Activated CD4-positive, alpha-beta T cell treated with anti-CD3 and anti-CD28 coated beads for 36 hours (primary cell): Measurements from ENCODE around the gene ATP6V1C2. TPM values are rescaled to one million over a fixed set of nuclear protein-coding genes. Genes with fewer than 3 reads are reported as not detected.
"Not testable (repeated sequence)": the region's sequence is repeated elsewhere in the genome, so short reads cannot be mapped to it uniquely, and the experiment has no call there.

ENCODE experiments used
- ATAC-seq: fragments of 200-7000 bp; cut with Tn5 transposase; one replicate; pipeline ENCODE4 v1.10.0; 2021; ENCODE audit warnings: mild to moderate bottlenecking, moderate library complexity
- CTCF ChIA-PET: fragments of 350-600 bp; sonication (Branson Sonifier 250); formaldehyde crosslinking; loops from one replicate; lab custom pipeline; 2021; ENCODE audit warnings: antibody characterized with exemption; lab: Charles Lee
- POLR2A ChIA-PET: fragments of 350-600 bp; sonication (Branson Sonifier 250); formaldehyde crosslinking; loops from one replicate; lab custom pipeline; 2021; ENCODE audit warnings: antibody characterized with exemption, inconsistent platforms; lab: Charles Lee
- DNase-seq: peaks from one replicate; pipeline ENCODE4 v3.0.0-alpha.2; 2020
- H3K27ac Mint-ChIP-seq: one replicate; pipeline ENCODE4 v1.8.0; 2021; ENCODE audit warnings: mixed read lengths
- H3K27me3 Mint-ChIP-seq: one replicate; pipeline ENCODE4 v1.8.0; 2021; ENCODE audit warnings: mixed read lengths
- H3K36me3 Mint-ChIP-seq: one replicate; pipeline ENCODE4 v1.8.0; 2021; ENCODE audit warnings: low read depth, mixed read lengths
- H3K4me1 Mint-ChIP-seq: one replicate; pipeline ENCODE4 v1.8.0; 2021; ENCODE audit warnings: mixed read lengths
- H3K4me3 Mint-ChIP-seq: one replicate; pipeline ENCODE4 v1.8.0; 2021; ENCODE audit warnings: mild to moderate bottlenecking, moderate library complexity, mixed read lengths
- H3K9me3 Mint-ChIP-seq: one replicate; pipeline ENCODE4 v1.8.0; 2021; ENCODE audit warnings: low read depth, mixed read lengths
- intact Hi-C, 2 experiments: fragments of 100-400 bp; cut with DNase I in 1 of 2; cut with micrococcal nuclease in 1 of 2; formaldehyde crosslinking; loops; one replicate each; pipeline versions ENCODE4 v1.14.2 to v1.15.1; 2022 to 2024; cut with DNase I, micrococcal nuclease
- total RNA-seq, 2 experiments: library from RNA; stranded (reverse); gene quantifications; one replicate each; pipeline ENCODE4 v1.2.3, GENCODE V29; 2021

Gene ATP6V1C2
- total RNA-seq, 2 experiments from 2014 or later: not detected

DNA sequence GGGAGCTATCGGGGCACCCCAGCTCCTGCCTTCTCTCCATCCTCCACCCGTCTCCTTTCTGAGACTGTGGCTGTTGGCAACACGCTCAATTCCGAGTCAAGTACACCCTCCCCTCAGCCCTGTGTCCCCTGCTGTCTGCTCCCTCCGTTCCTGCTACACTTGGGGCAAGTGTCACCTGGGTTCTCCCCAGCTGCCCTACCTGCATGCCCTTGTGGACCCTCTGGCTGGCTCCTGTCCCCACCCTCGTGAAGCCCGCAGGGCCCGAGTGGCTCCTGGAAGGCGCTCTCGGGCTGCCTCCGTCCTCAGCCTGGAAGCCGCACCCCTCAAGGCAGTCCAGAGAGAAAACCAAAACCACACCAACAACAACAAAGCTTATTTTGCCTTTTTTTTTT lies 57.3 kb downstream of the ATP6V1C2 start:
- intact Hi-C loops: no loop called here
- ATAC-seq (peak; percentile 8), DNase-seq (no peak)
- Mint-ChIP-seq H3K27me3 (no peaks in the 10 kb centered on the region), H3K4me1 (no peaks in the 10 kb centered on the region), H3K36me3 (peaks cover 23% of the 10 kb centered on the region), H3K27ac (no peak overlapping the region), H3K9me3 (no peaks in the 10 kb centered on the region), H3K4me3 (no peak overlapping the region)
- CTCF ChIA-PET: no interaction called here
- POLR2A ChIA-PET: no interaction called here

DNA sequence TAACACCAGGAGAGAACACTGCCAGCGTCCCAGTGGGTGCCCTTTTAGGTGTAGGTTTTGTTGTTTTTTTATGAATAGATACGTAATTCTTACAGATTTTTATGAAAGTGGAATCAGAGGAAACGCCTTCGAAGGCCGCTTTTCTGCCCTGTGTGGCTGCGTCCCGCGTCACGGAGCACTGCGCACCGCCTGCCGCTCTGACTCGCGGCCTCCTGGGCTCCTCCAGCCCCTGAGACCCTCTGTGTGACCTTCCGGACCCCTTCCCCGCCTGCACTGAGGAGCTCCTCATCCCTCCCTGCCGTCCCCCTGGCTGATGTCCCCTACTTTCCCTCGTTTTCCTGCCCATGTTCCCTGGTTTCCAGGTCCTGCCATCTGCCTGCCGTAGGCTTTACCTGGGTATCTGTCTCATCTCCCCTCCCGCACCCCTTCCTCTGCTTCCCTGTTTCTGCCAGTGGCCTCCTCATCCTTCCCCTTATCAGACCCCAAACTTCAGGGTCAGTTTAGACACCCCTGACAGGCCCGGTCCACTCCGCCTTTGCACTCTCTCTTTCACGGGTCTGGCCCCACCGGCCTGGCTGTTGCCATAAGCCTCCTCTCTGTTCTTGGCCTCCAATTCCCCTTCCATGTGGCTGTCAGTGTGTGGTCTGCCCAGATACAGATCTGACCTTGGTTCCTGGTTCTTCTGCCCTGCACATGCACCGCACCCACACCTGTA lies 58.5 kb downstream of the ATP6V1C2 start:
- Mint-ChIP-seq H3K4me3 (no peak overlapping the region), H3K27ac (no peak overlapping the region), H3K36me3 (peaks cover 33% of the 10 kb centered on the region), H3K9me3 (no peaks in the 10 kb centered on the region), H3K4me1 (no peaks in the 10 kb centered on the region), H3K27me3 (no peaks in the 10 kb centered on the region)
- ATAC-seq (no peak), DNase-seq (no peak)
- ChIA-PET POLR2A (no interaction called here), CTCF (no interaction called here)
- intact Hi-C loops: no loop called here

DNA sequence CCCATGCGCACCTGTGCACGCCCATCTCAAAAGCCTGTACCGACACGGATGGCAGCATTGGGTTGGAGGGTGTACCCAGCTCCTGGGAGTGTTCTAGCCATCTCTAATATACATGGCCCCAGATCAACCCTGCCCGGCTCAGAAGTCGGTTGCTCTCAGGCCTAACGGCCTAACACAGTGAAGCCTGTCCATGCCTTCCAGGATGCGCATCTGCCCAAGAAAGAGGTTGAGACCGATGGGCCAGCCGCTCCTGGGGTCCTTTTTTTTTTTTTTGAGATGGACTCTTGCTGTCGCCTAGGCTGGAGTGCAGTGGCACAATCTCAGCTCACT lies 59.0 kb downstream of the ATP6V1C2 start:
- DNase-seq (no peak), ATAC-seq (no peak)
- Mint-ChIP-seq H3K36me3 (peaks cover 38% of the 10 kb centered on the region), H3K4me3 (no peak overlapping the region), H3K9me3 (no peaks in the 10 kb centered on the region), H3K4me1 (no peaks in the 10 kb centered on the region), H3K27ac (no peak overlapping the region), H3K27me3 (no peaks in the 10 kb centered on the region)
- intact Hi-C loops: no loop called here
- ChIA-PET CTCF (no interaction called here), POLR2A (no interaction called here)

DNA sequence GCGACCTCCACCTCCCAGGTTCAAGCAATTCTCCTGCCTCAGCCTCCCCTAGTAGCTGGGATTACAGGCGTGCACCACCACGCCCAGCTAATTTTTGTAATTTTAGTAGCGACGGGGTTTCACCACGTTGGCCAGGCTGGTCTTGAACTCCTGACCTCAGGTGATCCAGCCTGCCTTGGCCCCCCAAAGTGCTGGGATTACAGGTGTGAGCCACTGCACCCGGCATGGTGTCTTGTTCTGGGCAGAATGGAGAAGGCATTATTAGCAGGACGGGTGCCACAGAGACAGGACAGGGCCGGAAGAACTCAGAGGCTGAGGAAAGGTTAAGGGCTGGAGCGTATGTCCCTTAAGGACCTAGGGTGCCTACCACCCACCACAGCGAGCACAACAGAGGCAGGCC lies 59.4 kb downstream of the ATP6V1C2 start:
- POLR2A ChIA-PET, H3K27me3 Mint-ChIP-seq, H3K4me3 Mint-ChIP-seq, H3K9me3 Mint-ChIP-seq, CTCF ChIA-PET, DNase-seq, intact Hi-C loops, ATAC-seq, H3K27ac Mint-ChIP-seq, H3K4me1 Mint-ChIP-seq: not testable (repeated sequence)
- peaks cover 38% of the 10 kb centered on the region for H3K36me3 Mint-ChIP-seq

DNA sequence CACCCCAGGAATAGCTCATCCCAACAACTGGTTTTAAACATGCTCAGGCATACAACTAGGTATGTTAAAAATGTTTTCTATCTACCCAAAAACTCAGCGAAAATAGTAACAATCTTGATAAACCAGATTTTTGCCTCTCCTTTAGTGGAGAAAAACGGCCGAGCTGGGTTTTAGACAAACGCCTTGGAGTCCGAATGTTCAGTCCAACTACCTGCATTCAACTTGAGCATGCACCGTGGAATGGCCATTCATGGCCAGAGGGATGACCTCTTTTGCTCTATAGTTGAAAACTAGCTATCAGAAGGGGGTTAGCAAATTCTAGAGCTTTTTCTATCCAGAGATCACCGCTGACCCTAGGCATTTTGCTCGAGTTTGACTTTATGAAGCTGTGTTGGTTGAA lies 60.3 kb downstream of the ATP6V1C2 start:
- ChIA-PET CTCF (no interaction called here), POLR2A (interaction anchor here (0.5 kb wide), 1 partner anchor 255 kb away, joined by 3 read pairs; no protein-coding TSS in a partner anchor)
- ATAC-seq: no peak
- DNase-seq: no peak
- intact Hi-C loops: no loop called here
- Mint-ChIP-seq H3K9me3 (no peaks in the 10 kb centered on the region), H3K4me1 (no peaks in the 10 kb centered on the region), H3K27me3 (no peaks in the 10 kb centered on the region), H3K36me3 (peaks cover 44% of the 10 kb centered on the region), H3K4me3 (no peak overlapping the region), H3K27ac (no peak overlapping the region)

DNA sequence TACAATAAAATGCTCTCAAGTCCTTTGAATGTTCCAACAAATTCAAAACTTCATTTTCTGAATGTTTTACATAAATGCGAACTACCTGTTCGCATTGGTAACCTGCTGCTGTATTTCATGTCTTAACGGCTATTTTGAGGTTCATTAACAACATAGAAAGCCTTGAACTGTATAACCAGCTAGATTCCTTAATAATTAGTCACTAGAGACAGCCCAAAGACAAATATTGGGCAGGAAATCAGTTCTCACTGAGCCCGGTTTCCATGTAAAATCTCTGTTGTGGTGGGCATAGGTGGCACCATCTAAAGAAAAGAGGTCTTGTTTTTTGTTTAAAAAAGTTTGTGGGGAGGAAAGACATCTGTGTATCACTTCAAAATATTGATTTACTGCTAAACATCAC lies 62.0 kb downstream of the ATP6V1C2 start:
- CTCF ChIA-PET: no interaction called here
- Mint-ChIP-seq H3K27ac (no peak overlapping the region), H3K4me3 (no peak overlapping the region), H3K9me3 (no peaks in the 10 kb centered on the region), H3K27me3 (no peaks in the 10 kb centered on the region), H3K4me1 (no peaks in the 10 kb centered on the region), H3K36me3 (peaks cover 58% of the 10 kb centered on the region)
- DNase-seq (no peak), ATAC-seq (no peak)
- intact Hi-C loops: no loop called here
- POLR2A ChIA-PET: no interaction called here

DNA sequence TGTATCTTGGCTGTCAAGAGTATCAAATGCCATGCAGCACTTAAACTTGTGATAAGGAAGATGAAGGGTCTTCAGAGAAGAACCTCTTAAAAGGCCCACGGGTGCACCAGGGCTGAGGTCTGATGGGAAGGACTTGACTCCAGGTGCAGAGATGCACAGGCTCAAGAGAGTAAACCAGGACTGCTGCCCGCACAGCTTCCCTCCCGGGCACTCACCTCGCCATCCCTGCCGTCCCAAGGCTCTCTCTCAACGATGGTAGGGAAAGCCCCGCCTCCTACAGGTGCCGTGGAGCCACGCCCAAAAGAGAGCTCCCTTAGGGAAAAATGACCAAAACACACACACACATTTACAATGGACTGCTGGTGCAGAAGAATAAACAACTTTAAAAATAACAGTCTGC lies 63.3 kb downstream of the ATP6V1C2 start:
- ChIA-PET CTCF (no interaction called here), POLR2A (no interaction called here)
- Mint-ChIP-seq H3K9me3 (no peaks in the 10 kb centered on the region), H3K4me1 (no peaks in the 10 kb centered on the region), H3K27ac (no peak overlapping the region), H3K4me3 (no peak overlapping the region), H3K27me3 (no peaks in the 10 kb centered on the region), H3K36me3 (peaks cover 69% of the 10 kb centered on the region)
- intact Hi-C loops: no loop called here
- DNase-seq (no peak), ATAC-seq (no peak)

DNA sequence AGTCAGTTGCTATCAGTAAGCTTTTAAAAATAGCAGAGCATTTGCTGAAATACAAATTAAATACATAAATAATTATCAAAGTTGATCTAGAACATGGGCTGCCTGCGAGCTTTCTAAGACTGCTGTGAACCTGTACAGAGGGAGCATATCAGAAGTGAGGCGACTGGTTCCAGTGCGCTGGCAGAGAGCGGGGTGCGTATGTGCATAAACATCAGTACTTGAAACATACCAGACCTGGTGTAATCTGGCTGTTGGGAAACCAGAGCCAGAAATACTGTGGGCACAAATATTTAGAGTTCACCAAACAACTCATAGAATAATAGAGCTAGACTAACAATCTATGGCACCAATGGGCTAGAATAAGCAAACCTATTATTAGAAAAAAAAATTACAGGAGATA lies 63.8 kb downstream of the ATP6V1C2 start:
- ATAC-seq (no peak), DNase-seq (no peak)
- intact Hi-C loops: no loop called here
- no peaks in the 10 kb centered on the region for H3K27me3 Mint-ChIP-seq
- ChIA-PET POLR2A (no interaction called here), CTCF (no interaction called here)
- H3K9me3 Mint-ChIP-seq: no peaks in the 10 kb centered on the region
- H3K36me3 Mint-ChIP-seq: peaks cover 68% of the 10 kb centered on the region
- H3K4me1 Mint-ChIP-seq: peaks cover 3% of the 10 kb centered on the region
- H3K4me3 Mint-ChIP-seq: no peak overlapping the region
- no peak overlapping the region for H3K27ac Mint-ChIP-seq

DNA sequence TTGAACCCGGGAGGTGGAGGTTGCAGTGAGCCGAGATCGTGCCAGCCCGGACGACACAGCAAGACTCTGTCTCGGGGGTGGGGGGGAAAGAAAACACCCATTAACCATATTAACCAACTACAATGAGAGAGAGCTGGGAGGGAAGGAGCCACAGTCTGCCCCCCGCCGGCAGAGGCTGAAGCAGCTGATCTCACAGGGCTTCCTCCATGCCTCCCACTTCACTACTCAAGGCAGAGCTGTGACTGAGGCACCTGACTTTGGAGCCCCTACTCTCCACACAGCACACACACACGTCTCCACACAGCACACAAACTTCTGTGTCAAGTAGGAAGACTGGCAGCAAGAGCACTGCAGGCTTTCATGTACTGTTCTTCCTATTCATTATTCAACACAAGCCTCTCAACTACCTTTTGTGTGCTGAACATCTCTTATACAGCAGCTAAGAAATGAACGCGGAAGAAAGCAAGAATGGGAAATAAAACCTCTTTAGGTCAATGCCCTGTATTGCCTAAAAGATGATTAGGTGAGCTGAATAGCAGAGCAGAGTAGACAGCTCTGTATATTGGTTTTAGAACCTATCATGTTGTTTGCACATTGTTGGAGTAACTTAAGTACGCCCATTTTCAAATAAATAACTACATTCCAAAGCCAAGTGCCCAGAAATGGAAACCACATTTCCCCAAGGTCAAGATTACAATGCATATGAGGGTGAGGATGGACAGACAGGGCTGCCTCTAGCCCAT lies 65.0 kb downstream of the ATP6V1C2 start:
- Mint-ChIP-seq H3K4me3 (no peak overlapping the region), H3K27me3 (no peaks in the 10 kb centered on the region), H3K9me3 (no peaks in the 10 kb centered on the region), H3K36me3 (peaks cover 77% of the 10 kb centered on the region), H3K27ac (no peak overlapping the region), H3K4me1 (peaks cover 13% of the 10 kb centered on the region)
- ChIA-PET POLR2A (no interaction called here), CTCF (no interaction called here)
- no peak for DNase-seq
- no peak for ATAC-seq
- intact Hi-C loops: no loop called here

DNA sequence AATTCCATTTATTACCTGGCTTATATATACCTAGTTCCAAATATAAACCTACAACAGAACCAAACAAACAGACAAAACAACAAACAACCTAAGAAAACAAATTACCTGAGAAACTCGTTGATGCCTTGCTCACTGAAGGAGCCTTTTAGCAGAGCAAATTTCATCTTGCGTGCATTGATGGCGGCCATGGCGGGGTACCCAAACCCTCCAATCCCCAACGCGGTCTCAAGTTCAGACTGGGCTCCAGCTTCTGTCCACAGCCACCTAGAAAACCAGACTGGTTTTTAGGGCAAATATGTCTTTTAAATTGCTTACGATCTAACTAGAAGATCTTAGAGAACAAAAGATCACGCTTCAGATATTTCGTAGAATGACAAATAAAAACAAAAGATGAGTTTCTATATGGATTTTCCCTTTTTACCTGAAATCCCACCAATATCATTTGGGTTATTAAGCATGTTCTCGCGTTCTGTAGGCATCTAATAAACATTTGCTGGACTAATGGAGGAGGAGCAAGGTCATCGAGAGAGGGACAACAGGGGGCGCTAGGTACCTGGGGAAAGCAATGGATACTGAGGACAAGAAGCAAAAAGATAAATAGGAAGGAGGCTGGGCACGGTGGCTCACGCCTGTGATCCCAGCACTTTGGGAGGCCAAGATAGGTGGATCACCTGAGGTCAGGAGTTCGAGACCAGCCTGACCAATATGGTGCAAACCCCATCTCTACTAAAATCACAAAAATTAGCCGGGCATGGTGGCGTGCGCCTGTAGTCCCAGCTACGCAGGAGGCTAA lies 65.9 kb downstream of the ATP6V1C2 start:
- CTCF ChIA-PET: no interaction called here
- Mint-ChIP-seq H3K36me3 (peaks cover 82% of the 10 kb centered on the region), H3K4me3 (no peak overlapping the region), H3K27me3 (no peaks in the 10 kb centered on the region), H3K9me3 (no peaks in the 10 kb centered on the region), H3K27ac (no peak overlapping the region), H3K4me1 (peaks cover 21% of the 10 kb centered on the region)
- ATAC-seq (no peak), DNase-seq (peak; percentile 64)
- POLR2A ChIA-PET: no interaction called here
- intact Hi-C loops: no loop called here

DNA sequence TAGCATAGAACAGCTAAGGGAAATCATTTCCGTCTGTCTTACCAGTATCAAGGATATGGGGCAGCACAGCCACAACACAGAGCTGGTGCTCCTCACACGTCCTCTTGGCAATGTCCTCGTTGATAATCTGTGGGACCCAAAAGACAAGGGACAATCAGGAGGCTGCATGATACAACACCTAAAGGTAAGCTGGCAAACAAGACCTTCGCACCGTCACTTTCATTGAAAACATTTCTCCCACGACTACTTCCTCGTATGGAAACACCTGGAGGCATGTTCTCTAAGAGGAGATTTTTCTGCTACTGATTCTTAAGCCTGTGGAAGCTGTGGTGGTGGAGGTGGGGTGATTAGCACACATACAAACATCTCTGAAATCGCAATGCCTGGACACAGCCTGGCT lies 67.4 kb downstream of the ATP6V1C2 start:
- POLR2A ChIA-PET: no interaction called here
- H3K27ac Mint-ChIP-seq: no peak overlapping the region

More for the DNA sequence above, 67.4 kb downstream of the ATP6V1C2 start:
- H3K36me3 Mint-ChIP-seq: peaks cover 79% of the 10 kb centered on the region
- intact Hi-C loops: no loop called here
- H3K4me1 Mint-ChIP-seq: peaks cover 28% of the 10 kb centered on the region
- CTCF ChIA-PET: interaction anchor here (0.6 kb wide), 1 partner anchor 989 kb away, joined by 3 read pairs; no protein-coding TSS in a partner anchor
- no peak for ATAC-seq
- no peak overlapping the region for H3K4me3 Mint-ChIP-seq
- H3K9me3 Mint-ChIP-seq: no peaks in the 10 kb centered on the region
- DNase-seq: no peak
- no peaks in the 10 kb centered on the region for H3K27me3 Mint-ChIP-seq
